SK-N-SH treated with all-trans-retinoic acid at 6 μM for 48 hours (cell line): ENCODE results near the gene PCSK2.

Source experiments
- ATAC-seq: fragments of 200-7000 bp; cut with Tn5 transposase; 3 replicates; pipeline ENCODE4 v1.9.1; 2020; ENCODE audit warnings: mild to moderate bottlenecking, moderate library complexity
- BACH2 ChIP-seq: fragments of 250-450 bp; sonication (Bioruptor Pico); IDR thresholded peaks from 2 replicates; pipeline ENCODE4 v1.9.0; 2021; ENCODE audit warnings: mild to moderate bottlenecking, borderline replicate concordance
- CREB5 ChIP-seq: fragments of 250-450 bp; sonication (Bioruptor Pico); IDR thresholded peaks from 2 replicates; pipeline ENCODE4 v1.5.1; 2020; ENCODE audit warnings: low read depth, mild to moderate bottlenecking, moderate library complexity
- CSDC2 ChIP-seq: fragments of 250-450 bp; sonication (Bioruptor Pico); IDR thresholded peaks from 2 replicates; pipeline ENCODE4 v1.5.0; 2020; ENCODE audit warnings: mild to moderate bottlenecking, moderate library complexity
- GLIS3 ChIP-seq: fragments of 250-450 bp; sonication (Bioruptor Pico); IDR thresholded peaks from 2 replicates; pipeline ENCODE4 v1.5.0; 2020; ENCODE audit warnings: mild to moderate bottlenecking, moderate library complexity
- OSR1 ChIP-seq: fragments of 250-450 bp; sonication (Bioruptor Pico); IDR thresholded peaks from 2 replicates; pipeline ENCODE4 v1.8.0; 2022; ENCODE audit warnings: moderate library complexity, mild to moderate bottlenecking, inconsistent platforms
- POU6F1 ChIP-seq: fragments of 250-450 bp; sonication (Bioruptor Pico); IDR thresholded peaks from 2 replicates; pipeline ENCODE4 v1.8.0; 2021; ENCODE audit warnings: low read depth, mild to moderate bottlenecking, moderate library complexity, borderline replicate concordance
- PPARA ChIP-seq: fragments of 250-450 bp; sonication (Bioruptor Pico); IDR thresholded peaks from 2 replicates; pipeline ENCODE4 v1.5.0; 2020; ENCODE audit warnings: mild to moderate bottlenecking, borderline replicate concordance
- RARB ChIP-seq: fragments of 250-450 bp; sonication (Bioruptor Pico); IDR thresholded peaks from 2 replicates; pipeline ENCODE4 v1.8.0; 2021; ENCODE audit warnings: mild to moderate bottlenecking, moderate library complexity
- SNAI2 ChIP-seq: fragments of 250-450 bp; sonication (Bioruptor Pico); IDR thresholded peaks from 2 replicates; pipeline ENCODE4 v1.5.0; 2020; ENCODE audit warnings: mild to moderate bottlenecking, moderate library complexity
- TCF4 ChIP-seq: fragments of 250-450 bp; sonication (Bioruptor Pico); IDR thresholded peaks from 2 replicates; pipeline ENCODE4 v1.8.0; 2021; ENCODE audit warnings: mild to moderate bottlenecking, moderate library complexity, borderline replicate concordance
- TOX ChIP-seq: fragments of 250-450 bp; sonication (Bioruptor Pico); IDR thresholded peaks from 2 replicates; pipeline ENCODE4 v1.8.0; 2021; ENCODE audit warnings: mild to moderate bottlenecking, moderate library complexity, borderline replicate concordance
- ZC3H10 ChIP-seq: fragments of 250-450 bp; sonication (Bioruptor Pico); IDR thresholded peaks from 2 replicates; pipeline ENCODE4 v1.5.1; 2021; ENCODE audit warnings: mild to moderate bottlenecking, moderate library complexity
- ZFP3 ChIP-seq: fragments of 250-450 bp; sonication (Bioruptor Pico); IDR thresholded peaks from 2 replicates; pipeline ENCODE4 v1.5.0; 2020; ENCODE audit warnings: mild to moderate bottlenecking, moderate library complexity
- ZFP30 ChIP-seq: fragments of 450-650 bp; formaldehyde crosslinking; IDR thresholded peaks from 2 replicates; pipeline ENCODE4 v1.5.0; 2022; ENCODE audit warnings: mild to moderate bottlenecking, moderate library complexity
- ZNF565 ChIP-seq: fragments of 450-650 bp; formaldehyde crosslinking; conservative IDR thresholded peaks from 2 replicates; pipeline ENCODE4 v1.5.0; 2020; ENCODE audit warnings: low read depth, mild to moderate bottlenecking, moderate library complexity
- ZNF70 ChIP-seq: fragments of 450-650 bp; formaldehyde crosslinking; IDR thresholded peaks from 2 replicates; pipeline ENCODE4 v1.5.0; 2020; ENCODE audit warnings: mild to moderate bottlenecking, moderate library complexity
- ZNF8 ChIP-seq: fragments of 450-650 bp; formaldehyde crosslinking; IDR thresholded peaks from 2 replicates; pipeline ENCODE4 v1.5.0; 2020; ENCODE audit warnings: mild to moderate bottlenecking, moderate library complexity
- TF ChIP-seq, protein P1 (sequence below): fragments of 250-450 bp; sonication (Bioruptor Pico); IDR thresholded peaks from 2 replicates; pipeline ENCODE4 v1.8.0; 2020; ENCODE audit warnings: mild to moderate bottlenecking, moderate library complexity, borderline replicate concordance

The PCSK2 gene

DNA sequence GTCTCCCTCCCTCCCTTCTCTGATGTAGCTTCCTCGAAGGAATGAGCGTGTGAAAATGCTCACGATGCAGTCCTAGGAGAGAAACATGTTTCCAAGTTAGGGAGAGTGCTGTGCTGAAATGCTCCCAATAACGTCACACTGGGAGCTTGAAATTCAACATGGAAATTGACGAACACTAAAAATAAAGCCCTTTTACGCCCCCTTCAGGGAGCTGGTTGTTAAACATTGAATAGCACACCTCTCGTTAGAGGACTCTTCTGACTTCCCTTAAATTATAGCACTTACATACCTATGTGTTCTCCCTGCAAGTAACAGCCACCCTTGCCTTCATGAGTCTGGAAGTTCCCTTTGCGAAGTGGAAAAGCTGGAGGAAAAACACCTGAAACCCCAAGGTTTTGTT, 215.7 kb downstream of the PCSK2 start (continued):
- TF ChIP-seq TCF4 (CRISPR knock-in tag) = no peak

GRCh38 chr20:17443131-17443858, 216.5 kb downstream of the PCSK2 start:
- TF ChIP-seq ZNF565 (CRISPR knock-in tag) (no peak), OSR1 (CRISPR knock-in tag) (no peak)
- no peak for ATAC-seq

DNA sequence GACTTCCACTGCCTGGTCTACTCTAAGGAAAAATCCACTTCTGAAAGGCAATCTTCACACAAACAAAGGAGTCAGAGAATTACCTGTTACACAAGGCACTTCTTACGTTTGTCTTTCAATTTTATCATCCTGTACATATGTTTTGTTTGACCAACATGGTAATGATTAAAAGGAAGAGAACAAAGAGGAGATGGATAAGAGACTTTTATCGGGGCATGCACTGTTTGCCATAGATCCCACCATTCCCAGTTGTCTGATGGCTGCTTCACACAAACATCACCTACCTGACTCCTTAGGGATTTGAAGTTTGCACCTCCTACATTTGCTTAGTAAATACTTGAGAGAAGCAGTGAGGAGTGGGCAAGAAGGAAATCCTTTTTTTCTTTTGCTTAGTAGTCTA, 217.3 kb downstream of the PCSK2 start:
- no peak for ATAC-seq
- TF ChIP-seq ZNF70 (CRISPR knock-in tag) = no peak
- TF ChIP-seq ZC3H10 (CRISPR knock-in tag) = no peak
- no peak for TF ChIP-seq CREB5 (CRISPR knock-in tag)
- TF ChIP-seq PPARA (CRISPR knock-in tag) = no peak
- TF ChIP-seq, protein P1, sequence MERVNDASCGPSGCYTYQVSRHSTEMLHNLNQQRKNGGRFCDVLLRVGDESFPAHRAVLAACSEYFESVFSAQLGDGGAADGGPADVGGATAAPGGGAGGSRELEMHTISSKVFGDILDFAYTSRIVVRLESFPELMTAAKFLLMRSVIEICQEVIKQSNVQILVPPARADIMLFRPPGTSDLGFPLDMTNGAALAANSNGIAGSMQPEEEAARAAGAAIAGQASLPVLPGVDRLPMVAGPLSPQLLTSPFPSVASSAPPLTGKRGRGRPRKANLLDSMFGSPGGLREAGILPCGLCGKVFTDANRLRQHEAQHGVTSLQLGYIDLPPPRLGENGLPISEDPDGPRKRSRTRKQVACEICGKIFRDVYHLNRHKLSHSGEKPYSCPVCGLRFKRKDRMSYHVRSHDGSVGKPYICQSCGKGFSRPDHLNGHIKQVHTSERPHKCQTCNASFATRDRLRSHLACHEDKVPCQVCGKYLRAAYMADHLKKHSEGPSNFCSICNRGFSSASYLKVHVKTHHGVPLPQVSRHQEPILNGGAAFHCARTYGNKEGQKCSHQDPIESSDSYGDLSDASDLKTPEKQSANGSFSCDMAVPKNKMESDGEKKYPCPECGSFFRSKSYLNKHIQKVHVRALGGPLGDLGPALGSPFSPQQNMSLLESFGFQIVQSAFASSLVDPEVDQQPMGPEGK (CRISPR knock-in tag) = no peak
- no peak for TF ChIP-seq ZFP30 (CRISPR knock-in tag)
- TF ChIP-seq TOX (CRISPR knock-in tag) = no peak
- no peak for TF ChIP-seq GLIS3 (CRISPR knock-in tag)
- no peak for TF ChIP-seq ZNF8 (CRISPR knock-in tag)

- ATAC-seq = no peak
- TF ChIP-seq, protein P1 (CRISPR knock-in tag) = no peak
- TF ChIP-seq TOX (CRISPR knock-in tag) = no peak
- TF ChIP-seq ZNF8 (CRISPR knock-in tag) = no peak
- no peak for TF ChIP-seq OSR1 (CRISPR knock-in tag)
- TF ChIP-seq RARB = no peak
- no peak for TF ChIP-seq ZNF70 (CRISPR knock-in tag)
- no peak for TF ChIP-seq SNAI2 (CRISPR knock-in tag)
- TF ChIP-seq ZC3H10 (CRISPR knock-in tag) = no peak
- no peak for TF ChIP-seq ZFP3 (CRISPR knock-in tag)
- no peak for TF ChIP-seq ZNF565 (CRISPR knock-in tag)
- no peak for TF ChIP-seq CREB5 (CRISPR knock-in tag)
- TF ChIP-seq CSDC2 (CRISPR knock-in tag) = no peak
These were observed 218.7 kb downstream of the PCSK2 start for GRCh38 chr20:17445543-17445942.

DNA sequence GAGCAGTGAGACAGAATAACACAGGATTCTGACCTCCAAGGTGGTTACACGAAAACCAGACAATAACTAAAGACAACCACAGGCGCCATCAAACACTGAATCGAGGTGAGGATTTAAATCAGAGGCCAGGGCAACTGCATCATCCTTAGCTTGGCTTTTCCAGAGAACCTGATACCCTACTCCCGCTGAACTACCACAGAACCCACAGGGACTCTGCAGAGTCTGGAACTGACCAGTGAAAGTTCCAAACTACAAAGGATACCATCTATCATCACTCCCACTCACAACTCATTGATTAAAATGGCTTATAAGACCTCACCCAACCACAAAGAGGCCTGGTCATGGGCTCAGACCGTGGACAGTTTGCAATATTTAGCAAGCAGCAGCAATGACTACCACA, 219.3 kb downstream of the PCSK2 start:
- no peak for TF ChIP-seq SNAI2 (CRISPR knock-in tag)
- TF ChIP-seq GLIS3 (CRISPR knock-in tag) = no peak
- TF ChIP-seq, protein P1 (CRISPR knock-in tag) = no peak
- no peak for TF ChIP-seq POU6F1 (CRISPR knock-in tag)
- TF ChIP-seq ZFP3 (CRISPR knock-in tag) = no peak
- no peak for TF ChIP-seq BACH2 (CRISPR knock-in tag)
- TF ChIP-seq CSDC2 (CRISPR knock-in tag) = no peak
- no peak for TF ChIP-seq ZNF8 (CRISPR knock-in tag)
- TF ChIP-seq ZFP30 (CRISPR knock-in tag) = no peak
- no peak for ATAC-seq
